Measurements from ENCODE around the gene KIRREL1.

GRCh38 chr1:158002022-158002630 lies 8.7 kb downstream of the KIRREL1 start:
- TF ChIP-seq CTCF (IDR thresholded peaks at IDR 0.05) (no peak), POLR2AphosphoS5 (IDR thresholded peaks at IDR 0.05; ENCODE audit: insufficient read depth in 1 of 2, low read depth in 1 of 2) (no peak)
